Measurements from ENCODE around the gene EDDM3A.
"Not testable (repeated sequence)": the region's sequence is repeated elsewhere in the genome, so short reads cannot be mapped to it uniquely, and the experiment has no call there.

EDDM3A gene

GRCh38 chr14:20719777-20720176 is 25.9 kb upstream of the EDDM3A start:
- H3K4me3 ChIP-seq (ENCODE audit: low read length), result no peak overlapping the region
- H4K20me1 ChIP-seq (ENCODE audit: control insufficient read depth, insufficient read depth, low read depth, low read length), result no peaks in the 10 kb centered on the region
- TF ChIP-seq CTCF (IDR thresholded peaks at IDR 0.05; ENCODE audit: low read depth, low read length, poor library complexity, severe bottlenecking), result no peak
- TF ChIP-seq EZH2phosphoT487 (IDR thresholded peaks at IDR 0.05; ENCODE audit: borderline replicate concordance, low read length), result no peak
- no peaks in the 10 kb centered on the region for H3K9me2 ChIP-seq (replicated peaks; ENCODE audit: control insufficient read depth, low read length)
- no peaks in the 10 kb centered on the region for H3K79me2 ChIP-seq (ENCODE audit: control insufficient read depth, low read length)
- H3K27ac ChIP-seq (ENCODE audit: low read depth, low read length), result no peak overlapping the region
- H3K9me3 ChIP-seq (ENCODE audit: control insufficient read depth, insufficient read depth, low read length), result no peaks in the 10 kb centered on the region
- H3K4me2 ChIP-seq (ENCODE audit: low read length), result no peak overlapping the region
- H3K27me3 ChIP-seq (ENCODE audit: control insufficient read depth, low read length), result peaks cover 4% of the 10 kb centered on the region
- no peaks in the 10 kb centered on the region for H3K4me1 ChIP-seq (ENCODE audit: control insufficient read depth, low read length)
- H3K36me3 ChIP-seq (ENCODE audit: control insufficient read depth, low read length), result no peaks in the 10 kb centered on the region
- H3F3A ChIP-seq (ENCODE audit: control insufficient read depth, insufficient read depth), result no peaks in the 10 kb centered on the region

GRCh38 chr14:20720741-20721140 is 24.9 kb upstream of the EDDM3A start:
- Histone ChIP-seq H3K36me3 (ENCODE audit: control insufficient read depth, low read length) (no peaks in the 10 kb centered on the region), H4K20me1 (ENCODE audit: control insufficient read depth, insufficient read depth, low read depth, low read length) (no peaks in the 10 kb centered on the region), H3K79me2 (ENCODE audit: control insufficient read depth, low read length) (no peaks in the 10 kb centered on the region), H3K9me3 (ENCODE audit: control insufficient read depth, insufficient read depth, low read length) (no peaks in the 10 kb centered on the region), H3K27me3 (ENCODE audit: control insufficient read depth, low read length) (peaks cover 4% of the 10 kb centered on the region), H3K4me3 (ENCODE audit: low read length) (no peak overlapping the region), H3K27ac (ENCODE audit: low read depth, low read length) (no peak overlapping the region), H3K9me2 (replicated peaks; ENCODE audit: control insufficient read depth, low read length) (no peaks in the 10 kb centered on the region), H3F3A (ENCODE audit: control insufficient read depth, insufficient read depth) (no peaks in the 10 kb centered on the region), H3K4me2 (ENCODE audit: low read length) (no peak overlapping the region), H3K4me1 (ENCODE audit: control insufficient read depth, low read length) (no peaks in the 10 kb centered on the region)
- TF ChIP-seq EZH2phosphoT487 (IDR thresholded peaks at IDR 0.05; ENCODE audit: borderline replicate concordance, low read length) (no peak), CTCF (IDR thresholded peaks at IDR 0.05; ENCODE audit: low read depth, low read length, poor library complexity, severe bottlenecking) (no peak)

GRCh38 chr14:20722016-20722415 is 23.7 kb upstream of the EDDM3A start:
- no peaks in the 10 kb centered on the region for H3K9me3 ChIP-seq (ENCODE audit: control insufficient read depth, insufficient read depth, low read length)
- no peaks in the 10 kb centered on the region for H4K20me1 ChIP-seq (ENCODE audit: control insufficient read depth, insufficient read depth, low read depth, low read length)
- H3K4me1 ChIP-seq (ENCODE audit: control insufficient read depth, low read length), result no peaks in the 10 kb centered on the region
- no peak for TF ChIP-seq CTCF (IDR thresholded peaks at IDR 0.05; ENCODE audit: low read depth, low read length, poor library complexity, severe bottlenecking)
- TF ChIP-seq EZH2phosphoT487 (IDR thresholded peaks at IDR 0.05; ENCODE audit: borderline replicate concordance, low read length), result no peak
- peaks cover 4% of the 10 kb centered on the region for H3K27me3 ChIP-seq (ENCODE audit: control insufficient read depth, low read length)
- no peaks in the 10 kb centered on the region for H3K79me2 ChIP-seq (ENCODE audit: control insufficient read depth, low read length)
- no peak overlapping the region for H3K4me3 ChIP-seq (ENCODE audit: low read length)
- no peaks in the 10 kb centered on the region for H3F3A ChIP-seq (ENCODE audit: control insufficient read depth, insufficient read depth)
- no peak overlapping the region for H3K4me2 ChIP-seq (ENCODE audit: low read length)
- H3K9me2 ChIP-seq (replicated peaks; ENCODE audit: control insufficient read depth, low read length), result no peaks in the 10 kb centered on the region
- H3K27ac ChIP-seq (ENCODE audit: low read depth, low read length), result no peak overlapping the region
- H3K36me3 ChIP-seq (ENCODE audit: control insufficient read depth, low read length), result no peaks in the 10 kb centered on the region

GRCh38 chr14:20723488-20723887 is 22.2 kb upstream of the EDDM3A start:
- Histone ChIP-seq H3K4me2 (ENCODE audit: low read length) (no peak overlapping the region), H3K27ac (ENCODE audit: low read depth, low read length) (no peak overlapping the region), H3K9me3 (ENCODE audit: control insufficient read depth, insufficient read depth, low read length) (no peaks in the 10 kb centered on the region), H3K9me2 (replicated peaks; ENCODE audit: control insufficient read depth, low read length) (no peaks in the 10 kb centered on the region), H4K20me1 (ENCODE audit: control insufficient read depth, insufficient read depth, low read depth, low read length) (no peaks in the 10 kb centered on the region), H3K4me1 (ENCODE audit: control insufficient read depth, low read length) (no peaks in the 10 kb centered on the region), H3K4me3 (ENCODE audit: low read length) (no peak overlapping the region), H3F3A (ENCODE audit: control insufficient read depth, insufficient read depth) (no peaks in the 10 kb centered on the region), H3K27me3 (ENCODE audit: control insufficient read depth, low read length) (peaks cover 13% of the 10 kb centered on the region), H3K36me3 (ENCODE audit: control insufficient read depth, low read length) (no peaks in the 10 kb centered on the region), H3K79me2 (ENCODE audit: control insufficient read depth, low read length) (no peaks in the 10 kb centered on the region)
- no peak for TF ChIP-seq EZH2phosphoT487 (IDR thresholded peaks at IDR 0.05; ENCODE audit: borderline replicate concordance, low read length)
- TF ChIP-seq CTCF (IDR thresholded peaks at IDR 0.05; ENCODE audit: low read depth, low read length, poor library complexity, severe bottlenecking), result no peak

- H3K36me3 ChIP-seq (ENCODE audit: control insufficient read depth, low read length); H3K27me3 ChIP-seq (ENCODE audit: control insufficient read depth, low read length); H4K20me1 ChIP-seq (ENCODE audit: control insufficient read depth, insufficient read depth, low read depth, low read length); H3K4me1 ChIP-seq (ENCODE audit: control insufficient read depth, low read length); H3K4me3 ChIP-seq (ENCODE audit: low read length); H3F3A ChIP-seq (ENCODE audit: control insufficient read depth, insufficient read depth); H3K79me2 ChIP-seq (ENCODE audit: control insufficient read depth, low read length); H3K9me3 ChIP-seq (ENCODE audit: control insufficient read depth, insufficient read depth, low read length); H3K27ac ChIP-seq (ENCODE audit: low read depth, low read length); H3K9me2 ChIP-seq (replicated peaks; ENCODE audit: control insufficient read depth, low read length); H3K4me2 ChIP-seq (ENCODE audit: low read length): not testable (repeated sequence)
Measured at GRCh38 chr14:20726121-20726520, 19.6 kb upstream of the EDDM3A start.
